DOHH2 (cell line): ENCODE measurements around the gene CARD11.

Source experiments
- CTCF ChIP-seq: fragments of 200-600 bp; sonication (generic); IDR thresholded peaks from one replicate; pipeline ENCODE4 v1.5.1; 2014; ENCODE audit warnings: antibody characterized with exemption, mild to moderate bottlenecking, low read depth, low read length; ENCODE audit not compliant: poor library complexity, severe bottlenecking
- EZH2phosphoT487 ChIP-seq: fragments of 200-600 bp; sonication (generic); IDR thresholded peaks from 2 replicates; pipeline ENCODE4 v1.6.1; 2017; ENCODE audit warnings: borderline replicate concordance, mild to moderate bottlenecking, antibody characterized with exemption, low read length, moderate library complexity, mixed read lengths

- no peak for TF ChIP-seq CTCF
- no peak for TF ChIP-seq EZH2phosphoT487
These were observed 30.2 kb upstream of the CARD11 start for GRCh38 chr7:3073763-3074458.
